Measurements from ENCODE around the gene STEAP4. TPM values are rescaled to one million over a fixed set of nuclear protein-coding genes. Genes with fewer than 3 reads are reported as not detected.

Gene STEAP4
- total and polyA plus RNA-seq, 2 of the 13 experiments (the other 11 are each of a cell fraction or from before 2014, with no cell fraction given): not detected

GRCh38 chr7:88244258-88244657, 62.4 kb downstream of the STEAP4 start (continued):
- TF ChIP-seq PRDM15 (CRISPR knock-in tag; IDR thresholded peaks at IDR 0.05) (no peak), ZNF598 (CRISPR knock-in tag; IDR thresholded peaks at IDR 0.05; ENCODE audit: borderline replicate concordance) (no peak), HNF1B (CRISPR knock-in tag; IDR thresholded peaks at IDR 0.05) (no peak), ZNF556 (CRISPR knock-in tag; IDR thresholded peaks at IDR 0.05; ENCODE audit: borderline replicate concordance) (no peak), CREB1 (IDR thresholded peaks at IDR 0.05) (no peak), CREB1 (CRISPR knock-in tag; IDR thresholded peaks at IDR 0.05) (no peak), ZFP37 (CRISPR knock-in tag; IDR thresholded peaks at IDR 0.05; ENCODE audit: borderline replicate concordance) (no peak), FOXC1 (CRISPR knock-in tag; IDR thresholded peaks at IDR 0.05; ENCODE audit: borderline replicate concordance) (no peak), SALL2 (CRISPR knock-in tag; IDR thresholded peaks at IDR 0.05) (no peak), ZNF367 (CRISPR knock-in tag; IDR thresholded peaks at IDR 0.05; ENCODE audit: borderline replicate concordance) (no peak), ZNF333 (CRISPR knock-in tag; IDR thresholded peaks at IDR 0.05; ENCODE audit: borderline replicate concordance) (no peak), NFYB (CRISPR knock-in tag; IDR thresholded peaks at IDR 0.05) (no peak)
